ENCODE data around the gene PTPMT1. TPM values are rescaled to one million over a fixed set of nuclear protein-coding genes. Genes with fewer than 3 reads are reported as not detected.

PTPMT1 gene
- 58.7 to 80.4 TPM (median 77.8 TPM) in 5 replicates for total RNA-seq (2022; extraction: Qiagen RNA extraction)

GRCh38 chr11:47565340-47566148, at the start of gene PTPMT1:
TSS of gene PTPMT1 (plus strand) at chr11:47565599. CDS start at chr11:47565623, 24 bp downstream.

GRCh38 chr11:47552566-47553405, 12.6 kb upstream of the PTPMT1 start, which contains the start of gene CELF1:
TSS of gene CELF1 (minus strand) at chr11:47553132. CDS start at chr11:47499523, 53,609 bp downstream.

GRCh38 chr11:47578524-47579494, 13.4 kb downstream of the PTPMT1 start, which contains the start of the genes KBTBD4 and NDUFS3:
TSS of gene KBTBD4 (minus strand) at chr11:47578970. CDS start at chr11:47578951, 19 bp downstream.
TSS of gene NDUFS3 (plus strand) at chr11:47579074. CDS start at chr11:47579092, 18 bp downstream.

GRCh38 chr11:47586098-47586855, 20.9 kb downstream of the PTPMT1 start, which contains the start of gene FAM180B:
TSS of gene FAM180B (plus strand) at chr11:47586678. CDS start at chr11:47586769, 91 bp downstream.

GRCh38 chr11:47593934-47594855, 28.8 kb downstream of the PTPMT1 start, which contains the start of gene C1QTNF4:
TSS of gene C1QTNF4 (minus strand) at chr11:47594411. CDS start at chr11:47590810, 3,601 bp downstream.

Other genes starting within 250 kb of the PTPMT1 start
- 0.07 to 0.12 TPM (median 0.08 TPM) in 4 of 5 replicates, not detected in the other for gene MYBPC3, start 212.9 kb upstream of the PTPMT1 start, total RNA-seq (2022; extraction: Qiagen RNA extraction)
- gene SPI1, start 187.1 kb upstream of the PTPMT1 start, total RNA-seq (2022; extraction: Qiagen RNA extraction) = 0.15 to 0.20 TPM in 2 of 5 replicates, not detected in the others
- 46.6 to 60.3 TPM (median 53.7 TPM) in 5 replicates for gene SLC39A13, start 157.0 kb upstream of the PTPMT1 start, total RNA-seq (2022; extraction: Qiagen RNA extraction)
- 189 to 259 TPM (median 197 TPM) in 5 replicates for gene PSMC3, start 139.2 kb upstream of the PTPMT1 start, total RNA-seq (2022; extraction: Qiagen RNA extraction)
- gene RAPSN, start 116.5 kb upstream of the PTPMT1 start, total RNA-seq (2022; extraction: Qiagen RNA extraction) = 0.23 to 0.58 TPM (median 0.43 TPM) in 3 of 5 replicates, not detected in the others
- 44.8 to 50.9 TPM (median 46.6 TPM) in 5 replicates for gene CELF1, start 12.5 kb upstream of the PTPMT1 start, total RNA-seq (2022; extraction: Qiagen RNA extraction)
- 16.7 to 18.7 TPM (median 17.8 TPM) in 5 replicates for gene KBTBD4, start 13.4 kb downstream of the PTPMT1 start, total RNA-seq (2022; extraction: Qiagen RNA extraction)
- 104 to 145 TPM (median 136 TPM) in 5 replicates for gene NDUFS3, start 13.5 kb downstream of the PTPMT1 start, total RNA-seq (2022; extraction: Qiagen RNA extraction)
- not detected in 5 replicates for gene FAM180B, start 21.1 kb downstream of the PTPMT1 start, total RNA-seq (2022; extraction: Qiagen RNA extraction)
- gene C1QTNF4, start 28.8 kb downstream of the PTPMT1 start, total RNA-seq (2022; extraction: Qiagen RNA extraction) = 0.21 TPM in 1 of 5 replicates, not detected in the others
- gene MTCH2, start 77.0 kb downstream of the PTPMT1 start, total RNA-seq (2022; extraction: Qiagen RNA extraction) = 127 to 153 TPM (median 131 TPM) in 5 replicates
- 1.2 to 1.9 TPM (median 1.5 TPM) in 5 replicates for gene AGBL2, start 149.8 kb downstream of the PTPMT1 start, total RNA-seq (2022; extraction: Qiagen RNA extraction)
- gene FNBP4, start 201.7 kb downstream of the PTPMT1 start, total RNA-seq (2022; extraction: Qiagen RNA extraction) = 43.8 to 61.7 TPM (median 53.0 TPM) in 5 replicates